ENCODE data around the gene FOXL3.

Gene FOXL3

GRCh38 chr7:290554-291372 is 793 bp downstream of the FOXL3 start:
- CTCF ChIA-PET, result interaction anchor here (1.3 kb wide), 1 partner anchor 31 kb away, joined by 3 read pairs; no protein-coding TSS in a partner anchor
- H3K27ac ChIP-seq (ENCODE audit: extremely low read depth, low read depth, low read length), result no peak overlapping the region
- H3K4me1 ChIP-seq (ENCODE audit: control insufficient read depth, insufficient read depth, low read length), result no peaks in the 10 kb centered on the region
- TF ChIP-seq, protein P1, sequence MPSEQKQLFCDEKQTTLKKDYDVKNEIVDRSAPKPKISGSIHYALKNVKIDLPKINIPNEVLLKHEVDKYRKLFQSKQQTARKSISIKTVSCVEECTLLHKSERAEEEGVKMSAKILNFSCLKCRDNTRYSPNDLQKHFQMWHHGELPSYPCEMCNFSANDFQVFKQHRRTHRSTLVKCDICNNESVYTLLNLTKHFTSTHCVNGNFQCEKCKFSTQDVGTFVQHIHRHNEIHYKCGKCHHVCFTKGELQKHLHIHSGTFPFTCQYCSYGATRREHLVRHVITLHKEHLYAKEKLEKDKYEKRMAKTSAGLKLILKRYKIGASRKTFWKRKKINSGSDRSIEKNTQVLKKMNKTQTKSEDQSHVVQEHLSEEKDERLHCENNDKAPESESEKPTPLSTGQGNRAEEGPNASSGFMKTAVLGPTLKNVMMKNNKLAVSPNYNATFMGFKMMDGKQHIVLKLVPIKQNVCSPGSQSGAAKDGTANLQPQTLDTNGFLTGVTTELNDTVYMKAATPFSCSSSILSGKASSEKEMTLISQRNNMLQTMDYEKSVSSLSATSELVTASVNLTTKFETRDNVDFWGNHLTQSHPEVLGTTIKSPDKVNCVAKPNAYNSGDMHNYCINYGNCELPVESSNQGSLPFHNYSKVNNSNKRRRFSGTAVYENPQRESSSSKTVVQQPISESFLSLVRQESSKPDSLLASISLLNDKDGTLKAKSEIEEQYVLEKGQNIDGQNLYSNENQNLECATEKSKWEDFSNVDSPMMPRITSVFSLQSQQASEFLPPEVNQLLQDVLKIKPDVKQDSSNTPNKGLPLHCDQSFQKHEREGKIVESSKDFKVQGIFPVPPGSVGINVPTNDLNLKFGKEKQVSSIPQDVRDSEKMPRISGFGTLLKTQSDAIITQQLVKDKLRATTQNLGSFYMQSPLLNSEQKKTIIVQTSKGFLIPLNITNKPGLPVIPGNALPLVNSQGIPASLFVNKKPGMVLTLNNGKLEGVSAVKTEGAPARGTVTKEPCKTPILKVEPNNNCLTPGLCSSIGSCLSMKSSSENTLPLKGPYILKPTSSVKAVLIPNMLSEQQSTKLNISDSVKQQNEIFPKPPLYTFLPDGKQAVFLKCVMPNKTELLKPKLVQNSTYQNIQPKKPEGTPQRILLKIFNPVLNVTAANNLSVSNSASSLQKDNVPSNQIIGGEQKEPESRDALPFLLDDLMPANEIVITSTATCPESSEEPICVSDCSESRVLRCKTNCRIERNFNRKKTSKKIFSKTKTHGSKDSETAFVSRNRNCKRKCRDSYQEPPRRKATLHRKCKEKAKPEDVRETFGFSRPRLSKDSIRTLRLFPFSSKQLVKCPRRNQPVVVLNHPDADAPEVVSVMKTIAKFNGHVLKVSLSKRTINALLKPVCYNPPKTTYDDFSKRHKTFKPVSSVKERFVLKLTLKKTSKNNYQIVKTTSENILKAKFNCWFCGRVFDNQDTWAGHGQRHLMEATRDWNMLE (tag by site-specific recombination; conservative IDR thresholded peaks at IDR 0.05; ENCODE audit: low read depth), result no peak
- no peak for TF ChIP-seq ZNF626 (tag by site-specific recombination; IDR thresholded peaks at IDR 0.05)
- TF ChIP-seq ZNF114 (tag by site-specific recombination; IDR thresholded peaks at IDR 0.05), result no peak
- TF ChIP-seq HOXD13 (CRISPR knock-in tag; IDR thresholded peaks at IDR 0.05; ENCODE audit: borderline replicate concordance), result no peak
- no peak for TF ChIP-seq ZEB2 (tag by site-specific recombination; IDR thresholded peaks at IDR 0.05)
- TF ChIP-seq ZNF2 (tag by site-specific recombination; IDR thresholded peaks at IDR 0.05), result no peak
- no peak for TF ChIP-seq TRIM28 (IDR thresholded peaks at IDR 0.05; ENCODE audit: borderline replicate concordance, low read length)
- no peak for TF ChIP-seq ZNF433 (tag by site-specific recombination; IDR thresholded peaks at IDR 0.05; ENCODE audit: low read depth)
- TF ChIP-seq ZNF221 (tag by site-specific recombination; IDR thresholded peaks at IDR 0.05; ENCODE audit: borderline replicate concordance), result no peak
- TF ChIP-seq HOXC10 (CRISPR knock-in tag; IDR thresholded peaks at IDR 0.05), result no peak
- no peak for TF ChIP-seq ZNF19 (tag by site-specific recombination; IDR thresholded peaks at IDR 0.05; ENCODE audit: low read depth)
- no peak for TF ChIP-seq SP7 (tag by site-specific recombination; IDR thresholded peaks at IDR 0.05)
- TF ChIP-seq, protein P2, sequence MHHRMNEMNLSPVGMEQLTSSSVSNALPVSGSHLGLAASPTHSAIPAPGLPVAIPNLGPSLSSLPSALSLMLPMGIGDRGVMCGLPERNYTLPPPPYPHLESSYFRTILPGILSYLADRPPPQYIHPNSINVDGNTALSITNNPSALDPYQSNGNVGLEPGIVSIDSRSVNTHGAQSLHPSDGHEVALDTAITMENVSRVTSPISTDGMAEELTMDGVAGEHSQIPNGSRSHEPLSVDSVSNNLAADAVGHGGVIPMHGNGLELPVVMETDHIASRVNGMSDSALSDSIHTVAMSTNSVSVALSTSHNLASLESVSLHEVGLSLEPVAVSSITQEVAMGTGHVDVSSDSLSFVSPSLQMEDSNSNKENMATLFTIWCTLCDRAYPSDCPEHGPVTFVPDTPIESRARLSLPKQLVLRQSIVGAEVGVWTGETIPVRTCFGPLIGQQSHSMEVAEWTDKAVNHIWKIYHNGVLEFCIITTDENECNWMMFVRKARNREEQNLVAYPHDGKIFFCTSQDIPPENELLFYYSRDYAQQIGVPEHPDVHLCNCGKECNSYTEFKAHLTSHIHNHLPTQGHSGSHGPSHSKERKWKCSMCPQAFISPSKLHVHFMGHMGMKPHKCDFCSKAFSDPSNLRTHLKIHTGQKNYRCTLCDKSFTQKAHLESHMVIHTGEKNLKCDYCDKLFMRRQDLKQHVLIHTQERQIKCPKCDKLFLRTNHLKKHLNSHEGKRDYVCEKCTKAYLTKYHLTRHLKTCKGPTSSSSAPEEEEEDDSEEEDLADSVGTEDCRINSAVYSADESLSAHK (tag by site-specific recombination; IDR thresholded peaks at IDR 0.05), result no peak
- TF ChIP-seq ZNF324 (tag by site-specific recombination; IDR thresholded peaks at IDR 0.05), result no peak
- no peak for TF ChIP-seq ZNF571 (tag by site-specific recombination; IDR thresholded peaks at IDR 0.05)
- no peak for TF ChIP-seq ZNF155 (tag by site-specific recombination; IDR thresholded peaks at IDR 0.05)
- TF ChIP-seq ZNF623 (tag by site-specific recombination; IDR thresholded peaks at IDR 0.05), result no peak
- no peak for TF ChIP-seq ZNF214 (tag by site-specific recombination; IDR thresholded peaks at IDR 0.05; ENCODE audit: borderline replicate concordance)
- TF ChIP-seq, protein P3, sequence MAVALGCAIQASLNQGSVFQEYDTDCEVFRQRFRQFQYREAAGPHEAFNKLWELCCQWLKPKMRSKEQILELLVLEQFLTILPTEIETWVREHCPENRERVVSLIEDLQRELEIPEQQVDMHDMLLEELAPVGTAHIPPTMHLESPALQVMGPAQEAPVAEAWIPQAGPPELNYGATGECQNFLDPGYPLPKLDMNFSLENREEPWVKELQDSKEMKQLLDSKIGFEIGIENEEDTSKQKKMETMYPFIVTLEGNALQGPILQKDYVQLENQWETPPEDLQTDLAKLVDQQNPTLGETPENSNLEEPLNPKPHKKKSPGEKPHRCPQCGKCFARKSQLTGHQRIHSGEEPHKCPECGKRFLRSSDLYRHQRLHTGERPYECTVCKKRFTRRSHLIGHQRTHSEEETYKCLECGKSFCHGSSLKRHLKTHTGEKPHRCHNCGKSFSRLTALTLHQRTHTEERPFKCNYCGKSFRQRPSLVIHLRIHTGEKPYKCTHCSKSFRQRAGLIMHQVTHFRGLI (tag by site-specific recombination; IDR thresholded peaks at IDR 0.05), result no peak
- no peak for TF ChIP-seq GFI1B (tag by site-specific recombination; IDR thresholded peaks at IDR 0.05)
- H3K9me3 ChIP-seq (ENCODE audit: control insufficient read depth, insufficient read depth, low read depth, low read length), result no peaks in the 10 kb centered on the region
- H3K36me3 ChIP-seq (ENCODE audit: control insufficient read depth in 2 of 2, insufficient read depth in 1 of 2, low read length in 2 of 2), result no peaks in the 10 kb centered on the region
- POLR2A ChIA-PET, result no interaction called here
- H3K4me3 ChIP-seq (ENCODE audit: low read depth, low read length), result no peak overlapping the region
